Adrenal gland (tissue), 12 donors: ENCODE data around the gene MALRD1. TPM values are rescaled to one million over a fixed set of nuclear protein-coding genes. Genes with fewer than 3 reads are reported as not detected.

Experiments
- DNase-seq, 7 donors: peaks; one replicate each; pipeline ENCODE4 v3.0.0-alpha.2; 2019 to 2020
- H3K27ac ChIP-seq, 5 donors: fragments of 200-600 bp; sonication (generic) in 4 of 5; 1 replicate in 3 of 5; 2 replicates in 2 of 5; pipeline versions ENCODE4 v1.5.1 to v1.8.0; 2016 to 2020; ENCODE audit warnings: mild to moderate bottlenecking in 1 of 5
- H3K27me3 ChIP-seq: fragments of 200-600 bp; 2 replicates; pipeline ENCODE4 v1.8.0; 2021
- H3K36me3 ChIP-seq, 2 donors: fragments of 200-600 bp; replicated peaks in 1 of 2; 1 replicate in 1 of 2; 2 replicates in 1 of 2; pipeline versions ENCODE4 v1.5.1 to v1.8.0; 2018 to 2022
- H3K4me1 ChIP-seq, 2 donors: fragments of 200-600 bp; replicated peaks in 1 of 2; 1 replicate in 1 of 2; 2 replicates in 1 of 2; pipeline versions ENCODE4 v1.5.1 to v1.8.0; 2018 to 2021
- H3K4me3 ChIP-seq, 4 donors: fragments of 200-600 bp; sonication (generic) in 3 of 4; one replicate each; pipeline ENCODE4 v1.5.1; 2016 to 2018
- H3K9me3 ChIP-seq, 3 donors: fragments of 200-600 bp; sonication (generic) in 1 of 3; replicated peaks in 1 of 3; 1 replicate in 2 of 3; 2 replicates in 1 of 3; pipeline versions ENCODE4 v1.5.1 to v1.8.0; 2016 to 2021
- POLR2A ChIP-seq, 2 donors: fragments of 450-650 bp; IDR thresholded peaks; one replicate each; pipeline ENCODE4 v1.6.1; 2017; ENCODE audit warnings: antibody characterized with exemption in 2 of 2, mild to moderate bottlenecking in 2 of 2, moderate library complexity in 1 of 2
- WGBS, 4 donors: extraction: QIAGEN DNeasy Blood & Tissue Kit in 2 of 4; methylation state at CpG; one replicate each; pipeline versions ENCODE4 v1.1.5 to v1.1.7; 2013 to 2017; 5-methylcytosine and 5-hydroxymethylcytosine counted together
- intact Hi-C, 2 donors: fragments of 100-400 bp; cut with DNase I; formaldehyde crosslinking; loops; one replicate each; pipeline versions ENCODE4 v1.14.1 to v1.15.0; 2022 to 2023
- polyA plus RNA-seq, 3 donors: library from polyadenylated mRNA; stranded (reverse); fragments of 200-250 nt in 2 of 3; fragments of 350-450 nt in 1 of 3; fragmentation: Illumina TruSeq in 1 of 3; extraction: RNeasy Lipid Tissue Mini Kit (QIAGEN cat#74804) in 1 of 3; gene quantifications; one replicate each; pipeline ENCODE4 v1.2.3, GENCODE V29; 2013 to 2014
- total RNA-seq, 9 donors: library from RNA; depleted of rRNA in 4 of 9; stranded (reverse); fragments of >200 nt in 4 of 9; fragments of 120-200 nt in 1 of 9; fragmentation: NEBNext Ultra II Directional in 1 of 9; extraction: Animal tissue kit (Norgen Biotek cat#: 25700) in 1 of 9; gene quantifications; one replicate each; pipeline versions ENCODE4 v1.1.0 to v1.2.4, GENCODE V29; 2013 to 2023
- TF ChIP-seq, protein P1 (sequence below), 6 experiments: fragments of 450-650 bp in 4 of 6; fragments of 200-600 bp in 2 of 6; sonication (generic) in 1 of 6; IDR thresholded peaks; 1 replicate in 5 of 6; 2 replicates in 1 of 6; pipeline versions ENCODE4 v1.5.1 to v1.8.0; 2016 to 2021; ENCODE audit warnings: antibody characterized with exemption in 6 of 6, mild to moderate bottlenecking in 2 of 6, moderate library complexity in 1 of 6
- donor health status: healthy with polysubstance abuse.
- donor health status: Bipolar disorder and iron deficiency.
- donor health status: DM: yes; HTN: yes; CAD: no.
- donor health status: DM: no; HTN: no; CAD: no.
- donor health status: DM: no; HTN: no; CAD: no.
- donor health status: DM: yes; HTN: yes; CAD: no.

The MALRD1 gene
- total and polyA plus RNA-seq, 12 donors: 0.48 to 6.2 (median 1.9) TPM

- 80 to 87% (median 84%) methylated on average over 4 of the region's 4 CpGs for WGBS, 4 donors
- no peak for DNase-seq
- Histone ChIP-seq H3K9me3 (no peaks in the 10 kb centered on the region), H3K27ac (no peak overlapping the region), H3K36me3 (no peaks in the 10 kb centered on the region), H3K4me1 (no peaks in the 10 kb centered on the region), H3K4me3 (no peak overlapping the region), H3K27me3 (no peaks in the 10 kb centered on the region)
- intact Hi-C loops: no loop called here
- TF ChIP-seq POLR2A (IDR thresholded peaks at IDR 0.05): no peak
- TF ChIP-seq, protein P1, sequence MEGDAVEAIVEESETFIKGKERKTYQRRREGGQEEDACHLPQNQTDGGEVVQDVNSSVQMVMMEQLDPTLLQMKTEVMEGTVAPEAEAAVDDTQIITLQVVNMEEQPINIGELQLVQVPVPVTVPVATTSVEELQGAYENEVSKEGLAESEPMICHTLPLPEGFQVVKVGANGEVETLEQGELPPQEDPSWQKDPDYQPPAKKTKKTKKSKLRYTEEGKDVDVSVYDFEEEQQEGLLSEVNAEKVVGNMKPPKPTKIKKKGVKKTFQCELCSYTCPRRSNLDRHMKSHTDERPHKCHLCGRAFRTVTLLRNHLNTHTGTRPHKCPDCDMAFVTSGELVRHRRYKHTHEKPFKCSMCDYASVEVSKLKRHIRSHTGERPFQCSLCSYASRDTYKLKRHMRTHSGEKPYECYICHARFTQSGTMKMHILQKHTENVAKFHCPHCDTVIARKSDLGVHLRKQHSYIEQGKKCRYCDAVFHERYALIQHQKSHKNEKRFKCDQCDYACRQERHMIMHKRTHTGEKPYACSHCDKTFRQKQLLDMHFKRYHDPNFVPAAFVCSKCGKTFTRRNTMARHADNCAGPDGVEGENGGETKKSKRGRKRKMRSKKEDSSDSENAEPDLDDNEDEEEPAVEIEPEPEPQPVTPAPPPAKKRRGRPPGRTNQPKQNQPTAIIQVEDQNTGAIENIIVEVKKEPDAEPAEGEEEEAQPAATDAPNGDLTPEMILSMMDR (IDR thresholded peaks at IDR 0.05): no peak
These were observed 95.6 kb downstream of the MALRD1 start for GRCh38 chr10:19144206-19144605.

DNA sequence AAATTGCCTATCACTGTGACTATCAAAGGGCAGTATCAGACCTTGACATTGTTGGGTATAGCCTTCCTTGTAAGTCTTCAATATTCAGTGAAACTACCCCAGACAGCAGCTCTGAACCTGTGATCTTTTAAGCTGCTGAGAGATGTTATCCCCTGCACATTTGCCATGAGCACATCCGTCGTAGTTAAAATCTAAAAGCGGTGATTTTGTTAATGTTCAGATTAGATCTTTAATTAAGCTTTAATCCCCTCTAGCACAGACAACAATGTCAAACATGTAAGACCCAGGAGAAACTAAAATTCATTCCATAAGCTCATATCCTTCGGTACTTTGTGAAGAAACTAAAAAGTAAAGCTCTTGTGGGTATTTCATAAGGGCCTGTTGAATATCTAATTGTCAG lies 105.8 kb downstream of the MALRD1 start:
- TF ChIP-seq, protein P1 (IDR thresholded peaks at IDR 0.05): no peak
- TF ChIP-seq POLR2A (IDR thresholded peaks at IDR 0.05): no peak
- H3K27ac ChIP-seq: no peak overlapping the region
- H3K4me1 ChIP-seq: no peaks in the 10 kb centered on the region
- 87 to 93% (median 90%) methylated on average over 4 of the region's 4 CpGs for WGBS, 4 donors
- H3K9me3 ChIP-seq: no peaks in the 10 kb centered on the region
- DNase-seq: no peak
- no peaks in the 10 kb centered on the region for H3K36me3 ChIP-seq
- H3K4me3 ChIP-seq: no peak overlapping the region
- intact Hi-C loops: no loop called here
- H3K27me3 ChIP-seq: no peaks in the 10 kb centered on the region

DNA sequence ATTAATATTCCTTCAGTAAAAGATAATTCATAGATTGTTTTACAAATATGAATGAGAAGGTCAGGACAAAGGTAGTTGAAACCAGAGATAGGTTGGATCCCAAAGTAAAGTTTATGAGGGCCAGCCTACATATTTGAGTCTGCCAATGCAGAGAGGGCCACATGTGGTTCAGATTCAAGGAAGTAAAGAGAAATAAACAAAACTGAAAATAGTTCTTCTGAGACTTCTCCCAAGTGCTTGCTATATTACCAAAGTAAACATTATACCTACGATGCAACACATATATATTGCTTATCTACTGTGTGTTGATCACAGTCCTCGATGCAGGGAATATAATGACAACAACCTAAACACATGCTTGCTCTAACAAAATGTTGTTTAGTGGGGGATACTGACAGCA lies 109.8 kb downstream of the MALRD1 start:
- no peak overlapping the region for H3K27ac ChIP-seq
- H3K9me3 ChIP-seq: no peaks in the 10 kb centered on the region
- H3K36me3 ChIP-seq: no peaks in the 10 kb centered on the region
- H3K4me3 ChIP-seq: no peak overlapping the region
- H3K4me1 ChIP-seq: no peaks in the 10 kb centered on the region
- no peak for TF ChIP-seq POLR2A (IDR thresholded peaks at IDR 0.05)
- DNase-seq: no peak
- WGBS, 4 donors: 76 to 78% (median 77%) methylated on average over 2 of the region's 2 CpGs
- intact Hi-C loops: no loop called here
- peaks cover 4% of the 10 kb centered on the region for H3K27me3 ChIP-seq

DNA sequence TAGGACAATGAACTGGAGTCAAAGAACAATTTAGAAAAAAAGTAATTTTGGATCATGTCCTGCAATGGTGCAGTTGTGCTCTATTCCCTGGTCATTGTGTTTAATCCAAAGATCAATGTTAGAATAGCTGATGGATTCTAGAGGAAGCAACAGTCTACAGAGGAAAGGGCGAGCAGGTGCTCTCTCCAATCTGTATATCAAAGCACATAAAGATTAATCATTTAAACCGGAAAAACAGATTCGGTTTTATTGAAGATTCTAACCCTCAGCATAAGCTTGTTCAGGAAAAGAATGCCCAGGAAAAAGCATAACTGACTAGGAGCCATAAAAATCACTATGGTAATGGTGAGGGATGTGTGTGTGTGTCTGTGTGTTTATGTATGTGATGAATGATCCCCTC lies 110.3 kb downstream of the MALRD1 start:
- intact Hi-C loops: no loop called here
- 67 to 84% (median 73%) methylated on average over 3 of the region's 3 CpGs for WGBS, 4 donors
- Histone ChIP-seq H3K9me3 (no peaks in the 10 kb centered on the region), H3K4me3 (no peak overlapping the region), H3K36me3 (no peaks in the 10 kb centered on the region), H3K27me3 (peaks cover 4% of the 10 kb centered on the region), H3K27ac (no peak overlapping the region), H3K4me1 (no peaks in the 10 kb centered on the region)
- no peak for TF ChIP-seq POLR2A (IDR thresholded peaks at IDR 0.05)
- TF ChIP-seq, protein P1 (IDR thresholded peaks at IDR 0.05): no peak
- no peak for DNase-seq

DNA sequence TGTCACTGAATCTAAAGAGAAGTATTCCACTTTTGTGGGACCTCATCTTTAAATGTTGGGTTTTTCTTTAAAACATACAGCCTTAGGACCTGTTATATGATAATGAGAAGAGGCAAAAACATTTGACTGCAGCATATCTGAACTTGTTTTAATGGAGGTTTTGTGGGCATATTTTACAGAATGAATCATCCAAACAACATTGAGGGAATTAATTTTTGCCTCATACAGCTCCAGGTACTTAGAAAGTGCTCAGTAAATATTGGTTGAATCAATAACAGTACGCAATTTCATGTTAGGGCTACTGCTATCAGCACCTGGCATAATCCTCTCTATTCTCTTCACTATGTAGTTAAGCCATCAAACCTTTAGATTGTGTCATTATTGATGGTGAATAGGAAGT lies 115.9 kb downstream of the MALRD1 start:
- Histone ChIP-seq H3K4me3 (no peak overlapping the region), H3K27me3 (peaks cover 4% of the 10 kb centered on the region), H3K9me3 (no peaks in the 10 kb centered on the region), H3K4me1 (no peaks in the 10 kb centered on the region), H3K36me3 (no peaks in the 10 kb centered on the region), H3K27ac (no peak overlapping the region)
- DNase-seq: no peak
- TF ChIP-seq POLR2A (IDR thresholded peaks at IDR 0.05): no peak
- TF ChIP-seq, protein P1 (IDR thresholded peaks at IDR 0.05): no peak
- intact Hi-C loops: no loop called here
- 92 to 97% (median 95%) methylated on average over 1 of the region's 1 CpG for WGBS, 4 donors
